Lower lobe of right lung (tissue), 2 donors: ENCODE results near the gene TREML2. TPM values are rescaled to one million over a fixed set of nuclear protein-coding genes. Genes with fewer than 3 reads are reported as not detected.

Experiments used
- ATAC-seq, 2 donors: fragments of 200-7000 bp; cut with Tn5 transposase; one replicate each; pipeline ENCODE4 v1.9.1; 2020 to 2022; ENCODE audit warnings: mild to moderate bottlenecking in 2 of 2, moderate library complexity in 2 of 2
- DNase-seq: peaks from one replicate; pipeline ENCODE4 v3.0.0-alpha.2; 2020
- H3K27ac ChIP-seq: fragments of 200-600 bp; one replicate; pipeline ENCODE4 v1.8.0; 2022
- H3K27me3 ChIP-seq: fragments of 200-600 bp; one replicate; pipeline ENCODE4 v1.8.0; 2022; ENCODE audit warnings: low read depth
- H3K36me3 ChIP-seq: fragments of 200-600 bp; one replicate; pipeline ENCODE4 v1.8.0; 2022; ENCODE audit warnings: mild to moderate bottlenecking
- H3K4me1 ChIP-seq: fragments of 200-600 bp; one replicate; pipeline ENCODE4 v1.8.0; 2022
- H3K4me3 ChIP-seq: fragments of 200-600 bp; one replicate; pipeline ENCODE4 v1.8.0; 2022; ENCODE audit warnings: mild to moderate bottlenecking
- H3K9me3 ChIP-seq: fragments of 200-600 bp; one replicate; pipeline ENCODE4 v1.8.0; 2022
- CTCF ChIP-seq: fragments of 200-600 bp; IDR thresholded peaks from one replicate; pipeline ENCODE4 v1.8.0; 2022; ENCODE audit warnings: antibody characterized with exemption, mild to moderate bottlenecking
- intact Hi-C: fragments of 100-400 bp; cut with DNase I; formaldehyde crosslinking; loops from one replicate; pipeline ENCODE4 v1.11.0; 2022
- total RNA-seq: library from RNA; stranded (reverse); fragmentation: NEBNext Ultra II Directional; extraction: Animal tissue kit (Norgen Biotek cat#: 25700); gene quantifications from one replicate; pipeline ENCODE4 v1.2.1, GENCODE V29; 2021
- donor health status: DM: no; HTN: yes; CAD: no; lungs with severe emphysema.

The TREML2 gene
- total RNA-seq, 1 donor from 2014 or later: 1.4 TPM

DNA sequence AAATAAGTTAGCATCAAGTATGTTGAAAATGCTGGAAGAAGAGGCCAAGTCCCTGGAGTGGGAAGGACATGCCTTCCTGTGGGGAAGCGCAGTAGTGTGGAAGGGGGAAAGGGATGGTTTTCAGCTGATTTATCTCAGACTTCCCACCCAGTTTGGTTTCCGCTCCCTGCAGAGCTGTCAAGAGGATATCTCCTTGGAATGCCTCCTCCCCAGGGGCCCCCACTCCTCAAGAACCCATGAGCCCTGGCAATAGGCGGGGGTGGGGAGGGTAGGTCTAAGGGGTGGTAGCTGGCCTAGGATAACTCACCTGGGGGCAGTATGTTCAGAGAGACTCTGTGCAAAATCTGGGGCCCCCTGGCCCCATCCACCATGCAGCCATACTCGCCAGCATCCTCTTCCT is 47.5 kb downstream of the TREML2 start:
- H3K9me3 ChIP-seq: no peaks in the 10 kb centered on the region
- H3K27ac ChIP-seq: no peak overlapping the region
- no peaks in the 10 kb centered on the region for H3K36me3 ChIP-seq
- DNase-seq: no peak
- no peaks in the 10 kb centered on the region for H3K4me1 ChIP-seq
- no peak for ATAC-seq
- TF ChIP-seq CTCF: no peak
- H3K4me3 ChIP-seq: no peak overlapping the region
- peaks cover 4% of the 10 kb centered on the region for H3K27me3 ChIP-seq
- intact Hi-C loops: no loop called here

DNA sequence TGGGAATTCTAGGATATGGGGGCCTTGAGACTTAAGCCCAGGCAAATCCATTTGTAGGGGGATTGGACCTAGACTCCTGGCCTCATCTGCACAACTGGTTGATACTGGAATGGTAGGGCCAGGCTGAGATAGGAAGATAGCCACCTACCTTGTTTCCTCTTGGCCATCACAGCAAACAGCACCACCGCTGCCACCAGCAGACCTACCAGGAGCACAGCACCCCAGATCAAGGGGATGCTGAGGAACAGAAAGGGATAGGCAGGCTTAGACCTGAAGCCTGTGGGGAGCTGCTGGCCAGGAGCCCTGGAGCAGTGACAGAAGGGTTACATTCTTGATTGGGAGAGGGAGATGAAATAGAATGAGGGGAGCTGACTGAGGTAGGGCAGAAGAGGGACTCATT is 50.3 kb downstream of the TREML2 start:
- H3K36me3 ChIP-seq: no peaks in the 10 kb centered on the region
- no peak overlapping the region for H3K4me3 ChIP-seq
- H3K27ac ChIP-seq: no peak overlapping the region
- H3K27me3 ChIP-seq: peaks cover 4% of the 10 kb centered on the region
- TF ChIP-seq CTCF: no peak
- DNase-seq: no peak
- no peaks in the 10 kb centered on the region for H3K9me3 ChIP-seq
- intact Hi-C loops: no loop called here
- no peaks in the 10 kb centered on the region for H3K4me1 ChIP-seq
- no peak for ATAC-seq

- no peak overlapping the region for H3K27ac ChIP-seq
- no peak for TF ChIP-seq CTCF
- intact Hi-C loops: no loop called here
- H3K4me3 ChIP-seq: no peak overlapping the region
- no peaks in the 10 kb centered on the region for H3K27me3 ChIP-seq
- H3K36me3 ChIP-seq: no peaks in the 10 kb centered on the region
- no peak for ATAC-seq
- DNase-seq: no peak
- no peaks in the 10 kb centered on the region for H3K4me1 ChIP-seq
- no peaks in the 10 kb centered on the region for H3K9me3 ChIP-seq
These were observed 53.0 kb downstream of the TREML2 start for GRCh38 chr6:41147917-41148316.

Other genes with a start within 250 kb of the TREML2 start
- gene UNC5CL, start 161.9 kb downstream of the TREML2 start, total RNA-seq: 1.1 TPM
- gene TSPO2, start 158.7 kb downstream of the TREML2 start, total RNA-seq: not detected
- 0.65 TPM for gene APOBEC2, start 147.9 kb downstream of the TREML2 start, total RNA-seq
- gene OARD1, start 128.8 kb downstream of the TREML2 start, total RNA-seq: 28.7 TPM
- gene NFYA, start 128.2 kb downstream of the TREML2 start, total RNA-seq: 21.0 TPM
- gene TREML1, start 46.8 kb downstream of the TREML2 start, total RNA-seq: 2.0 TPM
- gene TREM2, start 38.0 kb downstream of the TREML2 start, total RNA-seq: 58.5 TPM
- gene TREML4, start 27.2 kb upstream of the TREML2 start, total RNA-seq: not detected
- 160 TPM for gene TREM1, start 85.5 kb upstream of the TREML2 start, total RNA-seq
- gene NCR2, start 134.5 kb upstream of the TREML2 start, total RNA-seq: not detected